HT1080 (cell line): ENCODE results near the gene C16orf90. TPM values are rescaled to one million over a fixed set of nuclear protein-coding genes. Genes with fewer than 3 reads are reported as not detected.
A peak's percentile ranks its signal among the peaks of the same experiment; 100 is the strongest.

Experiments
- DNase-seq: peaks from one replicate; pipeline ENCODE4 v3.0.0-alpha.2; 2015; ENCODE audit warnings: low read depth
- polyA plus RNA-seq, 2 experiments: library from polyadenylated mRNA; depleted of rRNA; stranded (reverse); fragments of >200 nt; gene quantifications; 2 replicates each; pipeline ENCODE4 v1.2.3, GENCODE V29; 2015
- total RNA-seq: library from RNA; depleted of rRNA; stranded (reverse); fragments of >200 nt; shearing (Covaris generic); gene quantifications from 2 replicates; pipeline ENCODE4 v1.2.3, GENCODE V29; 2014; rRNA removed

C16orf90 gene
- not detected in 2 replicates for total RNA-seq
- not detected in 2 replicates for polyA plus RNA-seq (2015; cell fraction: cytosol; rRNA removed)
- not detected in 2 replicates for polyA plus RNA-seq (2015; cell fraction: nucleus; rRNA removed)

DNA sequence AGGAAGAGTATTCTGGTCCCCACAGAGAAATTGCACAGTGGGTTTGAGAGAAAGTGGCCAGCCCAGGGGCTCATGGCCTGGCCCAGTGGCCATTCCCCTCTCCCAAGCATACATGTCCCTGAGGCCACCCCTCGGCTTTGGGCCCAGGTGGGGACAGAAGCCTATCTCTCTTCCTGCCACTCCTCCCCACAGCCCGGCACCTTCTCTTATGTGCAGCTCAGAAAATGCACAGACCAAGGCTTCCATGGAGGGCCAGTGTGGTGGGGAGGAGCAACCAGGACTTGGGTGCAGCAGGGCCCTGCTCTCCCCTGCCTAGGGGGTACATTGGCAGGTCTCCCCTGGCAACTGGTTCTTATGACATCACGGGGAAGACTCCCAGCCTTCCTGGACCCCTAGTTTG lies at the start of gene C16orf90:
C16orf90 (minus strand) TSS at position 314 of the 400 bp plus-strand sequence; CDS start at position 246, 68 bp downstream.
- no peak for DNase-seq

DNA sequence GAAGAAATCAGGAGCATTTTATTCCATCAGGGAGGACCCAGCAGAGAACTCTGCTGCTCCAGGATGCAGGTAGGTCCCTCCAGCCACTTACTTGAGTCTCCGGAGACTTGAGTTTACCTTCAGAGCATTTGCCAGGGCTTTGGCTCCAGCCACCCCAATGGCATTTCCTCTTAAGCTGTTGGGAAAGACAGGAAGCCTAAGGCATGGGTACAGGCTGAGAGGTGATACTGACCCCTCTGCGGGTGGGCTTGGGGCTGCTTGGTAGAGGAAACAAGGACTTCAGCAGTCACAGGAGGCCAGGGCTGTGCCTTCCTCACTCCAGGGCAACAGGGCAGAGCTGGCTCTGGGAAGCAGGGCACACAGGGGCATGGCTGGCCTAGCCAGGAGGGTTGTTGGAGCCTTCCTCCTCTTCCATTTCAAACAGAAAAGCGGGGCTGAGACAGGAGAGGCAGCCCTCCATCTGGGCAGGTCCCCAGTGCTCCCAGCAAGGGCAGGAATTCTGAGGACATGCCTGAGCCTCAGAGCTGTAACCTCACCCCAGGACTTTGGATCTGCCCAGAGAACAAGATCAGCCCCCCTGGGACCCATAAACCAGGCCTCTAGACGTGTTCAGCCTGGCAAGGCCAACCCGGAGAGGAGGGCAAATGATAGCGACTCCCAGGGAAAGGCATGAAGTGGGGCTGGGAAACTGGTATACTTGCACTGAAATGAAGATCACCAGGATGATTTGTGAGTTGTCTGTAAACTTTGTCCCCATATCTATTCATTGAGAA lies 47.5 kb upstream of the C16orf90 start:
- no peak for DNase-seq

GRCh38 chr16:3541527-3542155 lies 46.4 kb upstream of the C16orf90 start:
- no peak for DNase-seq

DNA sequence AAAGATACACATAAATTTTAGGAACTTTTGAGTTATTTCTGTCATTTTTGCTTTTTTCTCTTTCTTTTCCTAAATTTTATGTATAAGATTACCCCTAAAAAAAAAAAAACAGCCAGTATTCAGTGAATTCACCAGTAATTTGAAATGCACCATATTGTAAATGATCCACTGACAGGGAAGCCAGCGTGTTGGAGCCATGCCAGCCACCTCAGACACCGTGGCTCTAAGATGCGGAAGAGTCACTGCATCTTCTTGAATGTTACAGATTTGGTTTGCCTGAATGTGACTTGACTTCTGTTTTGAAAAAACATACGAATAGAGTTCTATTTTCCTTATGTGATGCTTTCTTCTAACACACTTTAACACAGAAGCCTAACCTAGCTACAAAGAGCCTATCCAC lies 42.9 kb upstream of the C16orf90 start:
- no peak for DNase-seq

DNA sequence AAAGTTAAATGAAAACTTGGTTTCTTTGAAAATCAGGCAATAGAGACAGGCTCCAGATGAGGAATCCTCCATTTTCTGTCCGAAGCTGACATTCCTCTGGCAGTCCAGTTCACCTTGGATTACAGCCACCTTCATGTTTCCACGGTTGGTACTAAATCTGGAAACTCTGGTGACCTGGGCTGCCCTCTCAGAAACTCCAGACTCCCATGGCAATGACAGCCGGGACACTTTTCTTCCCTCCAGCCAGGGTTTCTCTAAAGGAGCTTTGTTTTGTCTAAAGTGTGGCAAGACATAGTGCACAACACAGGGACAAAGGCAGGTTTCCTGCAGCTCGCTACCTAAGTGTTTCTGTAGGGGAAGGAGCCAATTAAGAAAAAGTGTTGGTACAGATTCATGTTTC lies 41.6 kb upstream of the C16orf90 start:
- no peak for DNase-seq

DNA sequence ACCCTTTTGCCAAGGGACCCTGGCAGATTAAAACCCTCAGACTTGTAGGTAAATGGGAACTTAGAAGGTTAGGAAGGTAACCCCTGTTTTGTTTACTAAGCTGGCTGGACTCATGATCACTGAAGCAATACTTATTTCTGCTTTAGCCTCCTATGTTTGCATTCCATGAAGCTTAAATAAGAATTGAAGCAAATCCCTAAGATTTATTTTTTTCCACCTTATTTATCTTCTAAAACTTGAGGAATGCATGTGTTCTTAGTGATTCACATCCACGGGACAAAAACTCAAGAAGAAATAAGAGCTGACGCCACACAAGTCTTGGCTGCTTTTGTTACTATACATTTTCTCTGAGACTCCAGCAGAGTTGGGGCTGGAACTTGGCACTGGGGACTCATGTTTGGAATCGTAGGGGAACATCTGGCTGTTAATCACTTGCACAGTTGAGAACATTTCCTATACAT lies 41.0 kb upstream of the C16orf90 start:
- DNase-seq: no peak

GRCh38 chr16:3534126-3534525 lies 38.8 kb upstream of the C16orf90 start:
- DNase-seq: no peak

DNA sequence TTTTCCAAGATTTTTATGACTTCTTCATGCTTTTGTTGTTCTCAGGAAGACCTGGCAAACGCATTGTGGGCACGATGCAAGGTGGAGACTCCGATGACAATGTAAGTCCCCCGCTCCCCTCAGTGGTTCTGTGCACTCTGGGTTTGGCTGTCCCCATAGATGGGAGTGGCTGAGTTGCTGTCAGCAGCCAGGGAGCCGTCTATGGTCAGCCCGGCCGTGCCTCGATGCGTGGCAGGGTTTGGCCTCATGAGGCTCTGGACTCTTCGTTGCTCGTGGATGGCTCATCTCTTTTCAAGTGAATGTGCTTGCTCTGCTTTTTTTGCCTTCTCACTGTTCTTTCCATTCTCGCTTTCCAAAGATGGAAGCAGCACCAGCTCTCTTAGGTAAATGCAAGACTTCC lies 37.5 kb upstream of the C16orf90 start:
- no peak for DNase-seq

GRCh38 chr16:3530371-3530914 lies 35.2 kb upstream of the C16orf90 start:
- DNase-seq: peak; percentile 22

GRCh38 chr16:3529175-3529574 lies 33.9 kb upstream of the C16orf90 start:
- DNase-seq: no peak

DNA sequence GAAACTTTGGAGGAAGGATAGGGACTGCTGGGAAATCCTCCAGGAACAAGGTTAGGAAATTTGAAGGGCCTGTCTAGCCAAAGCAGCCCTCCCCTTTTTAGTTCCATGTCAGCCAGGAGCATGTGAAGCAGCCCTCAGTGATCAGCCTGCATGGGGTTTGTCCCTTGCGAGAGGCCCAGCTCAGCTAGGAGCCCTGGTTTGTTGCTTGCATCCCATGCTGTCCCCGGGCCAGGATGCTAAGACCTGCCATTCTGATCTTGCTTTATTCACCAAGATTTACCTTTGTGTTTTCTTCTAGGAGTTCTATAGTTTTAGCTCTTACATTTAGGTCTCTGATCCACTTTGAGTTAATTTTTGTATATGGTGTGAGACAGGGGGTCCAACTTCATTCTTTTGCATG lies 33.1 kb upstream of the C16orf90 start:
- DNase-seq: no peak

DNA sequence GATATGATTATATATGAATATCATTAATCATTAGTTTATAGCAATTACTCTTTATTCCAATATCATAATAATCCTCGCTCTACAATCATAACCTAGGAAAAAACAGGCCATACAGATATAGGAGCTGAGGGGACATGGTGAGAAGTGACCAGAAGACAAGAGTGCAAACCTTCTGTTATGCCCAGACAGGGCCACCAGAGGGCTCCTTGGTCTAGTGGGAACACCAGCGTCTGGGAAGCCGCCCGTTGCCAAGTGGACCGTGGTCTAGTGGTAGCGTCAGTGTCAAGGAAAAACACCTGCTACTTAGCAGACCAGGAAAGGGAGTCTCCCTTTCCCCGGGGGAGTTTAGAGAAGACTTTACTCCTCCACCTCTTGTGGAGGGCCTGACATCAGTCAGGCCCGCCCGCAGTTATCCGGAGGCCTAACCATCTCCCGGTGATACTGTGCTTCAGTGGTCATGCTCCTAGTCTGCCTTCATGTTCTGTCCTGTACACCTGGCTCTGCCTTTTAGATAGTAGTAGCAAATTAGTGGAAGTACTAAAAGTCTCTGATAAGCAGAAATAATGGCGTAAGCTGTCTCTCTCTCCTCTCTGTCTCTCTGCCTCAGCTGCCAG lies 32.0 kb upstream of the C16orf90 start:
- DNase-seq: peak; percentile 54

GRCh38 chr16:3525951-3526350 lies 30.7 kb upstream of the C16orf90 start:
- no peak for DNase-seq

GRCh38 chr16:3523281-3523680 lies 28.0 kb upstream of the C16orf90 start:
- DNase-seq: no peak

DNA sequence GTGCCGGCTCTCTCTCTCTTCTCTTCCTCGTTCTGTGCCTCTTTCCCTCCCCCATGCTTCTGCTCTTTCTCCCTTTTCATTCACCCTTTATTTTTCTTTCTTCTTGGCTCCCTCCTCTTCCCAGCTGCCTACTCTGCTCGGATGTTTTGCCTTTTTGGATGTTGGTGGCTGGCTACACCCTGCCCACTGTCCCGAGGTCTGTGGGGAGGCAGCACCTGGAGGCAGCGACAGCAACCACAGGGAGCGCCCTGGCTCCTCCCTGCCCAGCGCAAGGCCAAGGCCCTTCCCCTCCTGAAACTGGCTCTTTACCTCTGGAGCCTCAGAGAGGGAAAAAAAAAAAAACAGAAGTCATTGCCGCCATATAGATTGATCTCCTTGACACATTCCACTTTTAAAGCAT lies 25.6 kb upstream of the C16orf90 start:
- no peak for DNase-seq

GRCh38 chr16:3520413-3520812 lies 25.1 kb upstream of the C16orf90 start:
- DNase-seq: no peak

GRCh38 chr16:3519581-3519980 lies 24.3 kb upstream of the C16orf90 start:
- DNase-seq: no peak

DNA sequence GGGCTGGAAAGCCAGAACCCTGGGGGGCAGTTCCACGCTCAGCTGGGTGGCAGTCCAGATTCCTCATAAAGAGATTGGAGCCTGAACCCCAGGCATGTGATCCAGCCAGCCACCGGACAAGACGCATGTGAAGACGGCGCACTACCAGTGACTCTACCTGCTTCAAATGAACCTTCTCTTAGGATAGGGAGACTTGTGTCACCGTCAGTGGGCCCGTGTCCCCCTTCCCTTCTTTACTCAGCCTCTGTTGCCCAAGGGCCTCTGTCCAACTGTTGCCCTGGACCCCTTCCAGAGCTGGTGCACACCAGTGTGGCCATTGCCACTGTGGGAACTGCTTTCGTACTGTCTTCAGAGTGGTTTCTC lies 23.7 kb upstream of the C16orf90 start:
- DNase-seq: no peak

DNA sequence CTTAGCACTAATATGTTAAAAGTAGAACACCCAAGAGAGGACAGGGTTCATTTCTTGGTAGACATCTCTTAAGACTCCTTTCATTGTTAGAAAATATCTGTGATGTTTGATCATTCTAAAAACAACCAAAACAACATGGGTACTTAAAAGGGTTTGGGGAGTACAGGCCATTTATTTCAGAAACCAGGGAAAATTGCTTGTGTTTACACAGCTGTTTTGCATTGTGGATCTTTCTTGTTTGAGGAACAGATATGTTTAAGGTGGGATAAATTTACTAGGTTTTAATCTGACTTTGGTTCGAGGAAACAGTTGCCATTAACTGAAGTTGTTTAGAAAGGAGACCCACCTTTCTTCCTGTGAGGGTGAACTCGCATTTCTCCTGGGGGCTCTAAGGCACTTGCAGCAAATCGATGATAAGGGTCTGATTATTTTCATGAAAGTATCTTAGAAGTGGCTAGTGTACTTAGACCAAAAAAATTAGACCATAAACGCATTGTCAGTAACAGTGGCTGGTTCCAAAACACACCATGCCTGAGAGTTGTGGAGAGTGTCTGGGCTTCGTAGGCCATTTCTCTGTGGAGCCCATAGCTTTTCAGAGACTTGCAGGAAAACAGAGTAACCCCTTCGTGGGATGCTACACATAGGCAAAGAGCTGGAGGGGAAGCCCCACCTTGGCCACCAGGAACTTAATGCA lies 23.1 kb upstream of the C16orf90 start:
- no peak for DNase-seq

- DNase-seq: no peak
Measured at GRCh38 chr16:3515897-3516296, 20.6 kb upstream of the C16orf90 start.

- no peak for DNase-seq
Measured at GRCh38 chr16:3514621-3515020, 19.3 kb upstream of the C16orf90 start.
